ENCODE data around the gene SLC38A2. TPM values are rescaled to one million over a fixed set of nuclear protein-coding genes. Genes with fewer than 3 reads are reported as not detected.
"Not testable (repeated sequence)": the region's sequence is repeated elsewhere in the genome, so short reads cannot be mapped to it uniquely, and the experiment has no call there.

Gene SLC38A2
- total RNA-seq, 1 donor from 2014 or later = 252 TPM

DNA sequence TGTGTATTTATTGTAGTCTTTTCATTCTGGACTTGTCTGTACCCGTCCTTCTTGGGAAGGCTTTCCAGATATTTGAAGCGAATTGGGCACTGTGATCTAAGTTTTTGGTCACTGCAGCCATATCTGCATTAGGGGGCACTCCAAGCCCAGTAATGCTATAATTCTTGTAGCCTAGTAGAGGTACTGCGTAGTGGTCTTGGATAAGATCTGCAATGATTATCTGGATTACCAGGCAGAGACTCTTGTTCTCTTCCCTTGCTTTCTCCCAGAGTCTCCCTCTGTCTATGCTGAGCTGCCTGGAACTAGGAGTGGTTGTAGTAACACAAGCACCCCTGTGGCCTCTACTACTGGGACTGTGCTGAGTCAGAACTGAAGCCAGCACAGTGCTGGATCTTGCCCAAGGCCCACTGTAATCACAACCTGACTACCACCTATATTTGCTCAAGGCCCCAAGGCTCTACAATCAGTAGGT is 30.0 kb downstream of the SLC38A2 start:
- no peak for FAIRE-seq

DNA sequence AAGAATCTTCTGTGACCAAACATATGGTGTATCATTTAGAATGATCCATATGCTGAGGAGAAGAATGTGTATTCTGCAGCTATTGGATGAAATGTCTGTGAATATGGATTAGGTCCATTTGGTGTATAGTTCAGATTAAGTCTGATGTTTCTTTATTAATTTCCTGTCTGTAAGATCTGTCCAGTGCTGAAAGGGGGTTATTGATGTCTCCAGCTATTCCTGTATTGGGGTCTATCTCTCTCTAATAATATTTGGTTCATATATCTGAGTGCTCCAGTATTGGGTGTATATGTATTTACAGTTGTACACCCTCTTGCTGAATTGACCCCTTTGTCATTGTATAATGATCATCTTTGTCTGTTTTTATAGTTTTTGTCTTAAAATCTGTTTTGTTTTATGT is 33.5 kb downstream of the SLC38A2 start:
- FAIRE-seq (no peak), DNase-seq (ENCODE audit: low spot score in 2 of 2) (no peak)

More for the DNA sequence above, 30.0 kb downstream of the SLC38A2 start:
- no peak for DNase-seq (ENCODE audit: low spot score in 2 of 2)

DNA sequence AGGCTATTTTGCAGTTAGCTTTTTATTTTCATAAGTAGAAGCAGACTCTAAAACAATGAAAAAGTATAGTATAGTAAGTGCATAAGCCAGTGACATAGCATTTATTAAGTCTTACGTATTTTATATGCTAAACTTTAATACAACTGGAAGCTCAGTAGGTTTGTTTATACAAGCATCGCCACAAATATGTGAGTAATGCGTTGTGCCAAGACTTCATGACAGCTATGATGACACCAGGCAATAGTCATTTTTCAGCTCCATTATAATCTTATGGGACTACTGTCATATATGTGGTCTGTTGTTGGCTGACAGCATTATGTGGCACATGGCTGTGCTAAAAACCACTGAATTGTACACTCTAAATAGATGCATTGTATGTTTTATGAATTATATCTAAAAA is 40.3 kb downstream of the SLC38A2 start:
- FAIRE-seq = no peak
- DNase-seq (ENCODE audit: low spot score in 2 of 2) = no peak

DNA sequence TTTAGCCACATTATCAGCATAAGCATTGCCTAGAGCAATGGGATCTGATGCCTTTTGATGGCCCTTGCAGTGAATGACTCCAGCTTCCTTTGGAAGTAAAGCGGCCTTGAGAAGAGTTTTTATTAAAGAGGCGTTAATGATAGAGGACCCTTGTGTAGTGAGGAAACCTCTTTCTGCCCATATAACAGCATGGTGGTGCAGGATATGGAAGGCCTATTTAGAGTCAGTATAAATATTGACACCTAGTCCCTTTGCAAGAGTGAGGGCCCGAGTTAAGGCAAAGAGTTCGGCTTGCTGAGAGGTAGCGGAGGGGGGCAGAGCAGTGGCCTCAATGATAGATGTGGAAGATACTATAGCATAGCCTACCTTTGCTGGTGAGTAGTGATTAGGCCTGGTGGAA is 47.5 kb downstream of the SLC38A2 start:
- DNase-seq (ENCODE audit: low spot score in 2 of 2); FAIRE-seq: not testable (repeated sequence)

DNA sequence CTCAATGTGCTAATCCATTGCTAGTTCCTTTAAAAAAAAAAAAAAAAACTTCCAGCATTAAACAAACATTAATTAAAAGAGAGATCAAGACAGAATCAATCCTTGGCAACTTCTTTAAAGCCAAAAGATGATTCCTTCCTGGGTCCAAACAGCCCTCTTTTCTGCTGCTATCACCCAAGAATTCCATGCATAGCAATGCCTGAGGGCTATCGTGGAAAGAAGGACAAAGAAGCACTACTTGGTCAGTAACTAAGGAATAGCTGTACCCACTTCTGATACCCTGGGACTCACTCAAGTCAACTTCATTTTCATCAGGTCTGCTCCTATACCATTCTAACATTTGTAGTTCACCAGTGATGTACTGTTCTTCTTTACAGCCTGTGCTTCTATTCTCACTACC is 51.8 kb downstream of the SLC38A2 start:
- FAIRE-seq = no peak
- DNase-seq (ENCODE audit: low spot score in 2 of 2) = no peak

DNA sequence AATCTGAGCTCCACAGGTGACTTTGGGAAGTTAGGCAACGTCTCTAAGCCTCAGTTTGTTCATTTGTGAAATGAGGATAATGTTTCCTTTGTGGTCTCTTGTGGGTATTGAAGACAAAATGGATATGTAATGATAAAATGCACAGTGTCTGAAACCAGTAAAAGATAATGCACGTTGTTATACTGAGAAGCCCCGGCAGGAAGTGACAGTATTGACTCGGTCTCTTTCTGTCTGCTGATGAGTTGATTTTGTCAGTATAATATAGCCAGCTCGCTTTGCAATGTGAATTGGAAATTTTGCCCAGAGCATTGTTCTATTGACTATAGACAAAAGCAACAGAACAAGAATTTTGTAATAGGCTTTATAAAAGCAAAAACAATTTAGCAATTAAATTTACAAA is 54.5 kb downstream of the SLC38A2 start:
- FAIRE-seq = no peak

More for the DNA sequence above, 54.5 kb downstream of the SLC38A2 start:
- no peak for DNase-seq (ENCODE audit: low spot score in 2 of 2)

Other genes starting within 250 kb of the SLC38A2 start
- gene SLC38A1, start 103.7 kb downstream of the SLC38A2 start, total RNA-seq = 269 TPM

Data from frontal cortex (tissue), 4 donors.